Activated T-cell treated with anti-CD3 and anti-CD28 coated beads for 4 hours (primary cell): ENCODE results near the gene DKKL1.
"Not testable (repeated sequence)": the region's sequence is repeated elsewhere in the genome, so short reads cannot be mapped to it uniquely, and the experiment has no call there.

Experiments
- DNase-seq: peaks from one replicate; pipeline ENCODE4 v3.0.0-alpha.2; 2020

The DKKL1 gene

GRCh38 chr19:49363268-49364082 lies at the start of gene DKKL1:
TSS of gene DKKL1 (plus strand) at chr19:49363877. CDS start at chr19:49363999, 122 bp downstream.
- DNase-seq, result peak; percentile 32

- DNase-seq, result no peak
These were observed 48.6 kb upstream of the DKKL1 start for GRCh38 chr19:49315111-49315510.

- DNase-seq, result no peak
These were observed 47.4 kb upstream of the DKKL1 start for GRCh38 chr19:49316284-49316683.

- no peak for DNase-seq
These were observed 45.4 kb upstream of the DKKL1 start for GRCh38 chr19:49318296-49318695.

- no peak for DNase-seq
These were observed 38.7 kb upstream of the DKKL1 start, which contains the start of gene SLC6A16 for GRCh38 chr19:49324801-49325576. TSS of gene SLC6A16 (minus strand) at chr19:49325191. CDS start at chr19:49311347, 13,844 bp downstream.

- not testable (repeated sequence) for DNase-seq
These were observed 37.9 kb upstream of the DKKL1 start for GRCh38 chr19:49325756-49326155.

GRCh38 chr19:49326165-49326704 lies 37.4 kb upstream of the DKKL1 start:
- DNase-seq, result no peak

GRCh38 chr19:49327878-49328544 lies 35.7 kb upstream of the DKKL1 start:
- no peak for DNase-seq

- DNase-seq, result no peak
These were observed 34.9 kb upstream of the DKKL1 start for GRCh38 chr19:49328741-49329140.

GRCh38 chr19:49331187-49331586 lies 32.5 kb upstream of the DKKL1 start:
- DNase-seq, result not testable (repeated sequence)

- DNase-seq, result peak; percentile 33
These were observed 32.0 kb upstream of the DKKL1 start for GRCh38 chr19:49331616-49332055.

- DNase-seq, result not testable (repeated sequence)
These were observed 30.8 kb upstream of the DKKL1 start for GRCh38 chr19:49332691-49333417.

- no peak for DNase-seq
These were observed 30.3 kb upstream of the DKKL1 start for GRCh38 chr19:49333418-49333805.

GRCh38 chr19:49333811-49334288 lies 29.8 kb upstream of the DKKL1 start:
- peak; percentile 49 for DNase-seq

GRCh38 chr19:49335071-49335783 lies 28.4 kb upstream of the DKKL1 start, which contains the start of gene CD37:
TSS of gene CD37 (plus strand) at chr19:49335406. CDS start at chr19:49335541, 135 bp downstream.
- peak; percentile 47 for DNase-seq

GRCh38 chr19:49335784-49336481 lies 27.7 kb upstream of the DKKL1 start:
- no peak for DNase-seq

- no peak for DNase-seq
These were observed 27.0 kb upstream of the DKKL1 start for GRCh38 chr19:49336482-49337266.

GRCh38 chr19:49337267-49338022 lies 26.2 kb upstream of the DKKL1 start:
- DNase-seq, result no peak
